GM19025 (cell line): Measurements from ENCODE around the gene DACT2.
"Not testable (repeated sequence)": the region's sequence is repeated elsewhere in the genome, so short reads cannot be mapped to it uniquely, and the experiment has no call there.

Experiments used
- ATAC-seq: cut with Tn5 transposase; IDR thresholded peaks from one replicate; pipeline ENCODE4 v1.9.1; 2021; ENCODE audit warnings: mild to moderate bottlenecking, low read depth, moderate library complexity; ENCODE audit not compliant: unreplicated experiment

Gene DACT2

DNA sequence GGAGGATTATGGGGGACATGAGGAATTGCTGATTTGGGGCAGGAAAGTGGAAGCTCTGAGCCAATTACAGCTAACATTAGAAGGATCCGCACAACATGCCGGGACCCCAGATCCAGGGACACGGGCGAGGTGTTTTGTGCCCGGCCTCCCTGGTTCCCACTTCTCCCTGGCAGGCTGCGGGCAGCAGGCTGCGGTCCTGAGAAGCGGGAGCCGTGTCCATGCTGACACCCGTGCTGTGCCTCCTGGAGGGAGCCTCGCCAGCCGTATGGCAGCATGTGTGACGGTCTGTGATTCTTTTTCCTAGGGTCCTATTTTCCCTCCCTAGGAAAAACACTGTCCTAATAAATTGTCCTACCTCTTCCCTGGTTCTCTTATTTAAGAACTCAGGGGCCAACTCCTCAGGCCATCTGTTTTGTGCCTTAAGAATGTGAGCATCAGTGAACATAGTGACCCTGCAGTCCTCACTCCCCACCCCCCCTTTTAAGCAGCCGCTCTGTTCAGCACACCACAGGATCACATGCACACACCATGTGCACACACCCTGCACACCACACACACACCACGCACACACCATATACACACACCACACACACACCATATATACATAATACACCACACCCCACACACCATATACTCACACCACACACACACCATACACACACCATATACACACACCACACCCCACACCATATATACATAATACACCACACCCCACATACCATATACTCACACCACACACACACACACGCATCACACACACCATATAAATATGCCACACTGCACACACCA lies 49.9 kb downstream of the DACT2 start:
- no peak for ATAC-seq

DNA sequence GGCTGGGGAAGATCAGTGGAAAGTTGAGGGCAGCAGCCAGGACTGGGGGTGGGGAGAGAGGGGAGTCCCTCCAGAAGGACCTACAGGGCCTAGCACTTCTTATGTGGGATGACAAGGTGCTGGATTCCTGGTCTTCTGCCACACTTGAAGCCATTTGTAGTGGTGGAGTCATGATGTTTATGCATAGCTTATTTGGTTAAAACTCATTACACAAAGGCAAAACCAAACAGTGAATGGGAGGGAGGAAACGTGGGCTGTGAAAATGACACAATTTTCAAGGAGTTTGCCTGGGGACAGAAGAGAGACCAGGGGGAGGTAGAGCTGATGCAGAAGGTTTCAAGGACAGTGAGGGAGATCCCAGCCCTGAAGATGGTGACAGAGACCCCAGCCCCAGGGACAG lies 50.8 kb downstream of the DACT2 start:
- ATAC-seq, result no peak

DNA sequence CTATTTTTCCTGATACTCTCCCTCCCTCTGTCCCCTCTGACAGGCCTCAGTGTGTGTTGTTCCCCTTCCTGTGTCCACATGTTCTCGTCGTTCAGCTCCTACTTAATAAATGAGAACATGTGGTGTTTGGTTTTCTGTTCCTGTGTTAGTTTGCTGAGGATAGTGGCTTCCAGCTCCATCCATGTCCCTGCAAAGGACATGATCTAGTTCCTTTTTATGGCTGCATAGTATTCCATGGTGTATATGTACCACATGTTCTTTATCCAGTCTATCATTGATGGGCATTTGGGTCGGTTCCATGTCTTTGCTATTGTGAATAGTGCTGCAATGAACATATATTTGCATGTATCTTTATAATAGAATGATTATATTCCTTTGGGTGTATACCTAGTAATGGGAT lies 51.8 kb downstream of the DACT2 start:
- ATAC-seq, result not testable (repeated sequence)

DNA sequence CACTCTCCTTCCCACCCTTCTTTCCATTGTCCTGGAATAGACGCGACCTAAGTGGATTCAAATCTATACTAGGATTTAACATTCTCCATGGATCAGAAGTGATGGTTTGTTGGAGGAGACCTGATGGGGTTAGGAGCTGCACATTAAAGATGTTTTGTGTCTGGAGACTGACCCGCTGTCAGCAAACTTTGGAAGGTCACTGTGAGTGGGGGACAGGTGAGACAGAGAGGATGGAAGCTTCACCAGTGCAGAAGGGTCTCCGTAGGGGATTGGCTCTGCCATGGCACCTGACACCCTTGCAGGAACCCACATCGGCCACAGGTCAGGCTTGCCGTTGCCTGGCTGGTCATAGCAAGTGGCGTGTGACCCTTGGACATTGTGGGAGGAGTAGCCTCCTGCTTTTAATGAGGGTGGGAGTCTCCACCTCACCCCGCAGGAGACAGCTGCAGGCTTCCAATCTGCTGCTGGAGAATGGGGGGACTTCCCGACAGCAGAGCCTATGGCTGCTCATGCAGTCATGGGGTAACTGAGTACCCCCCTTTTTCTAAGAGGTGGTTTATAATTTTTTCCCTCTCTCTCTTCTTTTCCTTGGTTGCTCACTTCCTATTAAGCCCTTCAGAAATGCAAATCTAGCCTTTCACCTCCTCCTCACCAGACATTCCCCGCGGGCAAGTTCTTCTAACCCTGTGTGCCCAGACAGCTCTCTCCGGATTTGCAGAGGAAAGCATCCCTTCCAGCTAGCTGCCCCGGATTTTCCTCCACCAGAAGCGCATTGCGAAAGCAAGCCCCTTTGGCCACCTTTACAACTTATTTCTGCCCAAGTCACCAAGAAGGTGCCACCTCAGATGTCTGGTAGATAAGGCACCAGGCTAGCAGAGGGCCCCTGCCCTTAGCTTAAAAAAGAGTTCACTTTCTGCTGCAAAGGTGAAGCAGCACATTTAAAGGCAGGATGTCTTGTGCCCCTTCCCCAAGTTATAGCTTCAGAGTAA lies 53.5 kb downstream of the DACT2 start:
- no peak for ATAC-seq

DNA sequence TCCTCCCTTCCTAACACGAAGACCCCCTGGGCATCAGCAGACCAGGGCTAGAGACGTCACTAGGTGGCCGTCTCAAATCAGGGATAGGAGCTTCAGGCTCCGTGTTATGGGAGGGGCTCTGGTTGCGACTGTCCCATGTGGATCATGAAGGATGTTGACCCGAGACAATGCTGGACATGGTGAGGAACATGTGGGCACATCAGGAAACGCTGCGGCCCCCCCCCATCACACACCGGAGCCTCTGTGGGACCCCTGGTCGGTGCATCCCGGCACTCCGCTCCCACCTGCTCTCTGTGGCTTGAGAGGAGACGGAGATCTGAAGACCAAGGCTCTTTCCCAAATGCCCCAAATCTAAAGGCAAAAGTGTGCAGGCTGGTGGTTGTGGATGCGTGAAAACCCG lies 54.2 kb downstream of the DACT2 start:
- no peak for ATAC-seq

DNA sequence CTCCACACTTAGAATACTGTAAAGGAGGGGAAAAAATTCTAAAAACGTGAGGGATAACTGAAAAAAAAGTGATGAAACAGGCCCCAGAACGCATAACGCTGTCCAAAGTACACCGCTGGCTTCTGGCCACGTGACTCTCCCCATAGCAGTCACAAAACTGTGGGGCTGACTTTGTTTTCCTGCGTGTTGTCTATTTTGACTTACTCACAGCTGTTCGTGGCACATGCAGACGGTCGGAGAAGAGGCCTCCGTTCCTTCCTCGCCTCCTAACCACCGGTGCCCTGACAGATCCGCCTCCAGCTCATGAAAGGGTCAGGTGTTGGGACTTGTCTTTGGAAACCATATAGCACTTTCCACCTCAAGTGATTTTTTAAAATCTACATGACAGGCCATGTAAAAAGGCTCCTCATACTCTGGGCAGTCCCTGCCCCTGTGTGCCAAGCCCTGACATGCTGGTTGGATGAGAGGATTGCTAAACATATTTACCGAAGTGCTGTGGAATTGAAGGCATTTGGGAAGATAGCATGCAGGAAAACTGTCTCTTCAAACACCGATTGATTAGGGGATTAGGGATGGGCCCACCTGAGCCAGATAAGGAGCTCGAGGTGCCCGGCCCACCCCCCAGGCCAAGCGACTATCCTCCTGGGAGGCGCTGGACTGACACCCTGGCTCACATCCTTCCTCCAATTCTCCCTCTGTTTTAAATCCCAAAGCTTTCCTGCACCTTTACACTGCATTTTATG lies 54.8 kb downstream of the DACT2 start:
- ATAC-seq, result no peak

DNA sequence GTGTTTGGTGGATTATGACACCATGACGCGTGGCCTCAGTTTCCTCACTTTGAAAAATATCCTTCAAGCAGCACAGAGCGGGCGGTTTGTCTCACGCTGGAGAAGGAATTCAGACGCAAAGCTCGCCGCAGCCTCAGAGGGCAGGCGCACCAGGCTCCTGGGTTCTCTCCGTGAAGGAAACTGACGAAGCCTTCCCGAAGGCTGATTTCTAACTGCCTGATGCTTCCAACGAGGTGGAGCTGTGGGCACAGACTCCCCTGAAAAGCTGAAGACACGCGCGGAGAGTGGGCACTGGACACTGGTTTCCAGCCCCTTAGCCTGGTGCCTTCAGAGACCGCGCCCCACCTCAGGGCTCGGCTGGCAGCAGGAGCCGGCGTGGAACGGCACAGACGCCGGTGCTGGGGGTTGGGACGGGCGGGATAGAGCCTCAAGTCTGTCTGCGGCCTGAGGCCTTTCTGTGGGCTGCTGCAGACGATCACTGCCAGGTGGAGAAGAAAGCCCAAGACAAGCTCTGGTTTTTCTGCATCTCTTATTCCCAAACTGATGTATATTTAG lies 56.1 kb downstream of the DACT2 start:
- no peak for ATAC-seq

DNA sequence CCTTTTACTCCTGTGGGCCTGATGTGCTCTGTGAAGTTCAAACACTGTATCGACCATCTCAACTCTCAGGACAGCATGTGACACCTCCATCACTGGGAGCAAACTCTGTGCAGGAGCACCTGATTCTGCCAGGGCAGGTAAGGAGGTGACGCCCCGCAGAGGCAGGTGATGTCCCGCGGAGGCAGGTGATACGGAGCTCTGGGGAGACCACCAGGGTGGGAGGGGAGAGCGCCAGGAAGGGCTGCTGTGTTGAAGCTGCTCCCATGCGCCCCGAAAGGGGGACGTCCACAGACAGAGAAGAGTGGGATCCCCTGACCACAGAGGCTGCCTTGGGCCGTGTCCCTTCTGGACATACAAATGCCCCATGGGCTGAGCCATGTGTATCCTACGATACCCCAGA lies 58.3 kb downstream of the DACT2 start:
- no peak for ATAC-seq

DNA sequence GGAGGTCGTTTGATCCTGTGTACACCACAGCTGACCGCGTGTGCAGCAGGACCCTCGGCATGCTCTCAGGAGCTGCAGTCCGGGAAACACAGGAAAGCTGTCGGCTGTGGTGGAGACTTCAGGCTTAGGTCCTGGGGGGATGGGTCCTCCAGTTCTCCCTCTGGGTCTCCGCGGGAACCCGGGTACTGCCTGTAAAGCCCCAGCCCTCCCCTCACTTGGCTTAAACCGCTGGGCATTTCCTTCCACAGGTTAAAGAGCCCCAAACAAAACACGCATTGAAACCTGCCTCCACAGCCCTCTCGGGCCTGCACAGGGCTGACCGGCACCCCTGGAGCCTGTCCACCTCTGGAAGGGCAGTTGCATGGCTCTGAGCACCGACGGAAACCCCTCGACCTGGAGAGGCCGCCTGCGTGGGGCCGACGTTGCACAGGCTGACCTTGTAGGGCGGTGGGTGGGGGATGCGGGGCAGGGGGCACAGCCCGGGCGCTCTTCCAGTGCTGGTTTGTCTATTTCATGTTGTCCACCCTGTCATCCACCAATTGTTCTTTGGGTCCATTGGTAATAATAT lies 59.1 kb downstream of the DACT2 start:
- no peak for ATAC-seq

DNA sequence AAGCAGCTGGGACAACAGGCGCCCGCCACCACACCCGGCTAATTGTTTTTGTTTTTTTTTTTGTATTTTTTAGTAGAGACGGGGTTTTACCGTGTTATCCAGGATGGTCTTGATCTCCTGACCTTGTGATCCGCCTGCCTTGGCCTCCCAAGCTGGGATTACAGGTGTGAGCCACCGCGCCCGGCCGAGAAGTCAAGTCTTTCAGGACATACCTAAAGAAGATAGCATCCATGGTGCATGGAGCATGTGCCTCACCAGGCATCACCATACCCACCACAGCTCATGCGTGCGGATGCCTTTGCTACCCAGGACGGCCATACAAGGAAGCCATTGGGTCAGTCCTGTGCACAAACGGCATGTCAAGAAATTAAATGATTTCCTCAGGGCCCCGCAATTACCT lies 60.8 kb downstream of the DACT2 start:
- no peak for ATAC-seq

DNA sequence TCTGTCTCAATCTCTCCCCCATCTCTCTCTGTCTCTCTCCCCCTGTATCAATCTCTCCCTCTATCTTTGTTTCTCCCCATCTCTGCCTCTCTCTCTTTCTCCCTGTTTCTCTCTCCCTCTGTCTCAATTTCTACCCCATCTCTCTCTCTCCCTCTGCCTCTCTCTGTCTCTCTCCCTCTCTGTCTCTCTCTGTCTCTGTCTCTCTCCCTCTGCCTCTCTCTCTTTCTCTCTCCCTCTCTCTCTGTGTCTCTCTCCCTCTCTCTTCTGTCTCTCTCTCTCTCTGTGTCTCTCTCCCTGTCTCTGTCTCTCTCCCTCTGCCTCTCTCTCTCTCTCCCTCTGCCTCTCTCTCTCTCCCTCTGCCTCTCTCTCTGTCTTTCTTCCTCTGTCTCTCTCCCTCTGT lies 62.6 kb downstream of the DACT2 start:
- ATAC-seq, result no peak
